ENCODE measurements around the gene CACNA1C.

Gene CACNA1C

DNA sequence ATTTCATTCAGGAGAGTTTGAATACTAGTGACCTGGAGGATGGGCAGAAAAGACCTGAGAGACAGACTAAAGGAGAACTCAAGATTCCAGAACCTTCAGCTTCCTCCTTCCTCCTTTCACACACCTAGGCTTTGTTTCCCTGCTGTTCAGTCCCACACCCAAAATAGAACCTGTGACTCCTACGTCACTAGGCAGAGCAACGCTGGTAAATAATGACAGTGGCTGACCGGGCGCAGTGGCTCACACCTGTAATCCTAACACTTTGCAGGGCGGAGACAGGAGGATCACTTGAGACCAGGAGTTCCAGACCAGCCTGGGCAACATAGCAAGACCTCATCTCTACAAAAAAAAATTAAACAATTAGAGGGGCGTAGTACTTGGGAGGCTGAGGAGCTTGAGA is 575.6 kb downstream of the CACNA1C start:
- DNase-seq (ENCODE audit: low read depth), result no peak

- no peak for DNase-seq (ENCODE audit: low read depth)
These were observed 576.3 kb downstream of the CACNA1C start for GRCh38 chr12:2629051-2629450.

DNA sequence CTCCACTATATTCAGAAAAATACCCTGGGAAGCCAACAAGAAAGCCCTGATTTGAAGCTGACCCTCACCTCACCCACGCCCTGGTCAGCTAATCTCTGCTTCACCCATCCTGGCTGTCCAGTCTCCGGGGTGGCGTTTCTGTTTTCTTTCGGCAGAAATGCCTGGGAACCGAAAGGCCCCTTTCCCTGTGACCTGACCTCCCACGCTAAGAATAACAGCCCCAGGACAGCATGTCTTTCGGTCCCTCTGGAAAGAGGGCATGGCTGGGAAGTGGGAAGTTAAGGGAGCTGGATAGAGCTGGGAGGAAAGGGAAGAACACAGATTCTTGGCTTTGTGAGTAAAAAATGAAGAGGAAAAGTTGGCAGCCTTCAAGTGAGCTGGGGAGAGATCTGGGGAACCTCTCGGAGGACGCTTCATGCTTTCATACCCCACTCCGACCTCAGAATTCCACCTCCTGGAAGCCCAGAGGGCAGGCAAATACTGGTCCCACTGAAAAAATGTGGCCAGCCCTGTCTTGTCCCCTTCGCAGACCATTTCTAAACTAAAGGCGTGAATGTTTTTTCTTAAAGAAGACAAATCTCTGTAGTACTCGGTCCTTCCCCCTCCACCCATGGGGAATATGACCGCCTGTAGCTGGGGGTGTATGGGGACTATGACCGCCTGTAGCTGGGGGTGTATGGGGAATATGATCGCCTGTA is 579.0 kb downstream of the CACNA1C start:
- no peak for DNase-seq (ENCODE audit: low read depth)

GRCh38 chr12:2633176-2633824 is 580.5 kb downstream of the CACNA1C start:
- DNase-seq (ENCODE audit: low read depth), result no peak

DNA sequence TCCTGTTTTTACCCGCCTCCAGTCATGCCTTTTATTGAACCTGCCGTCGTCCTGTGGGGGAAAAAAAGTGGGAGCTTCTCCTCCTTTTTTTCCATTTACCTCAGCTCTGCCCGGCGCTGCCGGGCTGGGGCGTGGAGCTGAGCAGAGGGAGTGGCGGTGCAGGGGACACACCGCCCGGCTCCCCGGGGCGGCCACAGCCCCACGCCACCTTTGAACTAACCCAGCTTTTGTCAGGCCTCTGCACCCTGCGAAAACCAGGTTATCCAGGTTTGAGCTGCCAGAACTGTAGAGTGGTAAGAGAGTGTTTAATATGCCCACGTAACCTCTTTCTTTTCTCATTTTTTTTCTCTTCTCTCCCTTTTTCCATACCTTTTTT is 581.0 kb downstream of the CACNA1C start:
- no peak for DNase-seq (ENCODE audit: low read depth)

DNA sequence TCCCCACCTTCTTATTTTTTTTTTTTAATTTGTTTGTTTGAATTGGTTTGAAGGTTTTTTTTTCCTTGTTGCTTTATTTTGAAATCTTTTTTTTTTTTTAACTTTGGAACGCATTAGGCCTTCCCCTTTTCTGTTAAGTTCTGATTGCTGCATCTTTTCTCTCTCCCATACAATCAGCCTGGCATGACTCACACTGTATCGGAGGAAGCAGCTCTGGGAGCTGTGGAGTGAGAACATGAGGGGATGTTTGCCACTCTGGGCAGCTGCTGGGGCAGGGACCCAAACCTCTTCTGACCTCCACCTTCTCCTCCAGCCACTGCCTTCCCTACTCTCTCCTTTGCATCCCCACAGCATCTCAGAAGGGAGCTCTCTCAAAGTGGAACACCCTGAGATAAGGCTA is 581.7 kb downstream of the CACNA1C start:
- DNase-seq (ENCODE audit: low read depth), result no peak

DNA sequence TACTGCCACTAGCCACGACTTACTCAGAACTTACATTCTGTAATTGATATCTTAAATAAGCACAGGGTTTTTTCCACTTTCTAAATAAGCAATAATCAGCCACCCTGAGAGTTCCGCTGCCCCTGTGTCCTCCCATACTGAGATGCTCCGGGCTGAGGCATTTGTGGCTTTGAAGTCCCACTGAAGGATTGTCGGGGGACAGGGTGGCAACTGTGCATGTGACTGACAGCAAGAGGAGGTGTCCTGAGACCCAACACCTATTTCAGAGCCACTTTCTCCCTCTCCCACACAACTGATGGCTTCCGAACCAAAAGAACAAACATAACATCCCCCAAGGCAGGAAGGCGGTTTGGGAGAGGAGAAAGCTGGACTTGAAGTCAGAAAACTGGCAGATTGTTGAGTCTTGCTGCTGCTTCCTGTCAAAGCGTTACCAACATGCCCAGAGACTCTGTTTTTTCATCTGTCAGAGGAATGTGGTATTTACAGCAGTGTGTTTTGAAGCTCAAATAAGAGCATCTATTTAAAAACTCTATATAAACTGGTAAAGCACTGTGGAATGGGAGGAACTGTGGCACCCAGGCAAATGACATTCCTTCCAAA is 584.1 kb downstream of the CACNA1C start:
- peak; percentile 33 for DNase-seq (ENCODE audit: low read depth)

- no peak for DNase-seq (ENCODE audit: low read depth)
These were observed 584.6 kb downstream of the CACNA1C start for GRCh38 chr12:2637371-2637770.

GRCh38 chr12:2638273-2639019 is 585.7 kb downstream of the CACNA1C start:
- DNase-seq (ENCODE audit: low read depth), result no peak

GRCh38 chr12:2639020-2639298 is 586.2 kb downstream of the CACNA1C start:
- DNase-seq (ENCODE audit: low read depth), result no peak

GRCh38 chr12:2640281-2640680 is 587.5 kb downstream of the CACNA1C start:
- DNase-seq (ENCODE audit: low read depth), result no peak

DNA sequence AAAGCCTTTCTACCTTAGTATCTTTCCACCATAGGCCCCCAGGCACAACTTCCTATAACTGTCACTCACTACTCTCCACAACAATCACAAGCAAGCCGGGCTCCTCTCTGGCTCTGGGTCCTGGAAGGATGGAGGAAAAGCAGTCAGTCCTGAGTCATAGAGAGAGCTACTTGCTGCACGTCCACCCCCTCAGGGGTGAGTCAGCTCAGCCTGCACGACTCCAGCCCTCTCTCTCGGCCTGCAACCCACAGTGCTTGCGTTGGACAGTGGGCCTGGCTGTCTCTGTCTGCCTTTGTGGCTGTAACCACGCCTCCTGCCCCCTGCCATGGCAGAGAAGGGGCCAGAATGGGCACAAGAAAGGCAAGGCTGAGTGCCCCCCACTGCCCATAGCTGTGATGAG is 587.9 kb downstream of the CACNA1C start:
- DNase-seq (ENCODE audit: low read depth), result peak; percentile 97

GRCh38 chr12:2641207-2641606 is 588.4 kb downstream of the CACNA1C start:
- peak; percentile 32 for DNase-seq (ENCODE audit: low read depth)

DNA sequence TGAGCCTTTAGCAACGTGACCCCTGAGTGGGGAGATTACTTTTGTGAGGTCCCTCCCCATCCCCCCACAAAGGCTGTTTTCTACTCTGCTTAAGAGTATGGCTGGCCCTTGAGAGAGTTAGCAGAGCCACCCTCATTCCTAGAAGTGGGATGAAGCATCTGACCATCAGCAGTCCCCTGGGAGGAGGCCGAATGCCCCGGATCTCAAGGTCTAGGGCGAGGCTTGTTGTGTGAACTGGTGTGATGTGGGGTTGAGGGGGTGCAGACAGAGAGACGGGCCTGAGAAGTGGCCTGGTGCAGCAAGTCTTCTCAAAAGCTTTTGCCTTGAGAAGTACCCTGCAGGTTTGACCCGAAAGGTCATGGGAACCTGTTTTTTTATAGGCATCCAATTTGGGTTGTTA is 589.0 kb downstream of the CACNA1C start:
- DNase-seq (ENCODE audit: low read depth), result no peak

- no peak for DNase-seq (ENCODE audit: low read depth)
These were observed 589.5 kb downstream of the CACNA1C start for GRCh38 chr12:2642176-2642892.

DNA sequence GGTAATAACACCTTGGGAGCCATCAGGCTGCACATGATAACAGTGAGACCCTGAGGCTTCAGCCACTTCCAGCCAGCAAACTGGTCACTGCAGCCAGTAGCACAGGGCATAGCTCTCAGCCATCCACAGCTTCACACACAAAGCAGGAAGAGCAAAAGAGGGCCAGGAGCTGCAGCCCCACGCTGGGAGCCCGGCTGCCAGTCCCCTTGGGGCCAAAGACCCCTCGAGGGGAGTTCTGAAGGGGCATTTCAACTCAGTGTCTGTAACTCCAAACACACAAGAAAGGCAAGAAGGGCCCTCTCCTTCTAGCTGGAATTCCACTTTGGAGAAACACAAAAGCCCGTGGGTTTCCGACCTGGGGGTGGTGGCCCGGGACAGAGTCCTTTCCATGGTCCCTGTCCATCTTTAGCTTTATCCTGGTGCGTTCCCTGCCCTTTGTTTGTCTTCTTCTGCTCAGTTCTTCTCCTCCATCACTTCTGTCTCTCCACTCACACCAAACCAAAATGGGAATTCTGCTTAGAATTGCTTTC is 590.2 kb downstream of the CACNA1C start:
- no peak for DNase-seq (ENCODE audit: low read depth)

GRCh38 chr12:2643576-2644135 is 590.9 kb downstream of the CACNA1C start:
- DNase-seq (ENCODE audit: low read depth), result no peak

DNA sequence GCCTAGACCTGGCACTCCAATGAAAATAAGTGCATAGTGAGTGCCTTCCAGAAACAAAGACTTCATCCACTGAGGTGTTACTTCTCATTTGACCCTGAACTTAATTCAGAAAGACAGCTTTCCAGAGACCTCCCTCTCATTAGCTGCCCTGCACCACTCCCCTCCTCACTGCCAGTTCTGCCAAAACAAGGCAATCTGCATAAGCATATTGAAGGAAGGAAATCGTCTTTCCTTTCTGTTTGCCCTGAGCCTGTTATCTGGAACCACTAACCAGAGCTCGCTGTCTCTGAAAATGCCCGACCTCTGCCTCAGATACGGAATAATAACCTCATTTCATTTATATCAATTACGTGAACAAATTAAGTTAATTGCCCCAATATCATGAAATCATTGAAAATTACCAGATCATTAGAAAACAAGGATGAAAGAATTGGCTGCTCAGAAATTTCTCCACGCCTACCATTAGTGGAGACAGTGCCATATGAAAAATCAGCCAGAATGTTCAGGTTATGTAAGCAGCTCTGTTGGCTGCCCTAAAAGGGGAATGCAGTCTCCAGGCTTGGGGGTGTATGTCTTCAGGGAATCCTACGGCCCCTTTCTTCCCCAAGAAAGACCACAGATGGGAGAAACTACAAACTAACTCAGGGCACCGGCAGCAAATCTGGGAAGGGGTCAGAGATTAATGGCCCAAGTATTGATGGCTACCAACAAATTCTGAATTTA is 592.1 kb downstream of the CACNA1C start:
- DNase-seq (ENCODE audit: low read depth), result no peak

DNA sequence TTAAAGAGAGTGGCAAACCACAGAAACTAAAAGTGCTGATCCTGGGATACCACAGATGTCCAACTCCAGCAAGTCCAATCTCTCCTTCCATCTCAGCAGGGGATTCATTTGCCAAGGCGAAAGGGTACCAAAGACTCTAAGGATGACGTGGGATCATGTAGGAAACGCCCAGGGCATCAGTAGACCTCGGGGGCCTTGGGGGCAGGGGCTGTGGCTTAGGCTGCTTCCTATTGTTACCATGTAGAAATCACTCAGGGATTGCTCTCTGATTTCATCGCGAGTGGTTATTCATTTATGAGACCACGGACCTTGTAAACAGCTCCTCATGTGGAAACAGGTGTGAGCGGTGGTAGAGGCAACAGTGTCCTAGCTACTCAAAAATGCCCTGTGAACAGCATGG is 592.7 kb downstream of the CACNA1C start:
- no peak for DNase-seq (ENCODE audit: low read depth)

DNA sequence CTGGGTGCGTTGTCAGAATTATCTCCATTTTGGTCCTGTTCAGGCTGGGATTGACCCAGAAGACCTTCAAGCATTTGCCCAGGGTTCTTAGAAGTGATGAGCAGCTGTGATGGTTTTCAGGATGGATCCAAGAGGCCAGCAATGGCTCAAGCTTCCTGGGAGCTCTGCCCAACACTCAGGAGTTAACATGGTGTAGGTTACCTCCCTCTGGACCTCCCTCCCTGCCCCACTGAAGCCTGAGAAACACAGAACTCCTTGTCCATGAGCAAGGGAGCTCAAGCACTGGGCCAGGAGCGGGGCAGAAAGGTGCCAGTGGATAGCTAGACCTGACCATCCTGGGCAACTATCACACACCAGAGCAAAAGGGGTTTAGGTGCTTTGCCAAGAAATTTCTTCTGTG is 593.6 kb downstream of the CACNA1C start:
- DNase-seq (ENCODE audit: low read depth), result no peak

GRCh38 chr12:2647186-2647585 is 594.4 kb downstream of the CACNA1C start:
- DNase-seq (ENCODE audit: low read depth), result no peak

Measured in EH (cell line).